IMR-90 (cell line): ENCODE data around the gene CYBRD1. TPM values are rescaled to one million over a fixed set of nuclear protein-coding genes. Genes with fewer than 3 reads are reported as not detected.

Experiments used
- ATAC-seq: fragments of 200-7000 bp; cut with Tn5 transposase; 2 replicates; pipeline ENCODE4 v1.9.1; 2020; ENCODE audit warnings: low read depth, mild to moderate bottlenecking, moderate library complexity
- BruUV-seq: library from RNA; stranded (reverse); fragments of 400-500 nt; replicated peaks from 2 replicates; lab custom pipeline; 2021; lab: Mats Ljungman, UMichigan
- CTCF ChIA-PET: fragments of 300-600 bp; formaldehyde crosslinking; extraction: SDS; loops from one replicate; lab custom pipeline; 2021; ENCODE audit warnings: antibody characterized with exemption; lab: Yijun Ruan, JAX
- POLR2A ChIA-PET: fragments of 300-600 bp; sonication (Branson Sonifier 250); formaldehyde crosslinking; loops from one replicate; lab custom pipeline; 2022; ENCODE audit warnings: antibody characterized with exemption; ENCODE audit not compliant: unreplicated experiment; lab: Charles Lee
- DNase-seq: peaks from one replicate; pipeline ENCODE4 v3.0.0; 2013
- H2AFZ ChIP-seq: replicated peaks from 2 replicates; pipeline ENCODE3; 2013; ENCODE audit warnings: low read length, mild to moderate bottlenecking; ENCODE audit not compliant: poor library complexity
- H2AK5ac ChIP-seq: 2 replicates; pipeline ENCODE4 v1.6.1; 2013; ENCODE audit warnings: low read depth, low read length, inconsistent platforms
- H2AK9ac ChIP-seq: replicated peaks from 2 replicates; pipeline ENCODE3; 2013; ENCODE audit warnings: mild to moderate bottlenecking, low read depth, low read length, moderate library complexity; ENCODE audit not compliant: poor library complexity
- H2BK120ac ChIP-seq: 2 replicates; pipeline ENCODE4 v1.6.1; 2013; ENCODE audit warnings: low read depth, low read length, inconsistent platforms
- H2BK15ac ChIP-seq: 3 replicates; pipeline ENCODE4 v1.6.1; 2013; ENCODE audit warnings: low read depth, low read length, inconsistent platforms
- H2BK20ac ChIP-seq: 2 replicates; pipeline ENCODE4 v1.6.1; 2013; ENCODE audit warnings: low read depth, mild to moderate bottlenecking, inconsistent platforms, low read length, moderate library complexity
- H2BK5ac ChIP-seq: 2 replicates; pipeline ENCODE4 v1.6.1; 2013; ENCODE audit warnings: mild to moderate bottlenecking, low read depth, low read length, inconsistent platforms; ENCODE audit not compliant: poor library complexity, severe bottlenecking
- H3K14ac ChIP-seq: replicated peaks from 2 replicates; pipeline ENCODE4 v1.6.1; 2013; ENCODE audit warnings: low read depth, low read length, inconsistent platforms
- H3K18ac ChIP-seq: 2 replicates; pipeline ENCODE4 v1.6.1; 2013; ENCODE audit warnings: low read depth, low read length, control low read depth
- H3K23ac ChIP-seq: 2 replicates; pipeline ENCODE4 v1.6.1; 2013; ENCODE audit warnings: low read depth, low read length, inconsistent platforms
- H3K27ac ChIP-seq: 2 replicates; pipeline ENCODE4 v1.5.1; 2013; ENCODE audit warnings: mild to moderate bottlenecking, control low read depth, low read length; ENCODE audit not compliant: insufficient read depth
- H3K27me3 ChIP-seq: 2 replicates; pipeline ENCODE4 v1.6.1; 2013; ENCODE audit warnings: low read length; ENCODE audit not compliant: control insufficient read depth, insufficient read depth
- H3K36me3 ChIP-seq: 2 replicates; pipeline ENCODE4 v1.6.1; 2013; ENCODE audit warnings: low read length, mixed read lengths; ENCODE audit not compliant: control insufficient read depth, insufficient read depth
- H3K4ac ChIP-seq: 2 replicates; pipeline ENCODE4 v1.6.1; 2013; ENCODE audit warnings: low read depth, low read length, inconsistent platforms
- H3K4me1 ChIP-seq: 2 replicates; pipeline ENCODE4 v1.6.1; 2013; ENCODE audit warnings: low read length, mixed read lengths; ENCODE audit not compliant: control insufficient read depth, insufficient read depth
- H3K4me2 ChIP-seq: 2 replicates; pipeline ENCODE4 v1.6.1; 2013; ENCODE audit warnings: low read depth, mild to moderate bottlenecking, control low read depth, low read length, moderate library complexity
- H3K4me3 ChIP-seq: 2 replicates; pipeline ENCODE4 v1.5.1; 2013; ENCODE audit warnings: low read depth, mild to moderate bottlenecking, control low read depth, low read length, moderate library complexity; ENCODE audit not compliant: insufficient read depth
- H3K56ac ChIP-seq: 2 replicates; pipeline ENCODE4 v1.6.1; 2013; ENCODE audit warnings: low read length, inconsistent platforms; ENCODE audit not compliant: insufficient read depth; ENCODE audit errors: extremely low read depth
- H3K79me1 ChIP-seq, 2 experiments: 2 replicates each; pipeline ENCODE4 v1.6.1; 2013; ENCODE audit warnings: low read length in 2 of 2, inconsistent platforms in 1 of 2, low read depth in 1 of 2
- H3K9ac ChIP-seq: 2 replicates; pipeline ENCODE4 v1.6.1; 2013; ENCODE audit warnings: low read depth, low read length, control low read depth
- H3K9me1 ChIP-seq: 2 replicates; pipeline ENCODE4 v1.6.1; 2013; ENCODE audit warnings: low read length, inconsistent platforms; ENCODE audit not compliant: insufficient read depth
- H3K9me3 ChIP-seq: 2 replicates; pipeline ENCODE4 v1.6.1; 2013; ENCODE audit warnings: low read length; ENCODE audit not compliant: control insufficient read depth, insufficient read depth
- H4K20me1 ChIP-seq: 2 replicates; pipeline ENCODE4 v1.6.1; 2013; ENCODE audit warnings: low read length, inconsistent platforms; ENCODE audit not compliant: insufficient read depth
- H4K5ac ChIP-seq: 2 replicates; pipeline ENCODE4 v1.6.1; 2013; ENCODE audit warnings: mild to moderate bottlenecking, low read depth, low read length, control low read depth
- H4K8ac ChIP-seq, 2 experiments: 2 replicates each; pipeline ENCODE4 v1.6.1; 2013; ENCODE audit warnings: low read depth in 2 of 2, low read length in 2 of 2, control low read depth in 1 of 2, inconsistent platforms in 1 of 2
- H4K91ac ChIP-seq: 2 replicates; pipeline ENCODE4 v1.6.1; 2013; ENCODE audit warnings: low read depth, low read length, inconsistent platforms; ENCODE audit not compliant: insufficient read depth
- BHLHE40 ChIP-seq: fragments of 150-350 bp; IDR thresholded peaks from 2 replicates; pipeline ENCODE4 v1.6.1; 2016; ENCODE audit warnings: mild to moderate bottlenecking, low read depth, low read length
- CEBPB ChIP-seq: IDR thresholded peaks from 2 replicates; pipeline ENCODE4 v1.6.1; 2012; ENCODE audit warnings: low read depth, low read length, improper control_type of control experiment
- CHD1 ChIP-seq: IDR thresholded peaks from 2 replicates; pipeline ENCODE4 v1.6.1; 2012; ENCODE audit warnings: low read depth, low read length, improper control_type of control experiment
- FOS ChIP-seq: fragments of 150-350 bp; IDR thresholded peaks from 2 replicates; pipeline ENCODE4 v1.6.1; 2016; ENCODE audit warnings: low read depth, low read length
- MAFK ChIP-seq: IDR thresholded peaks from 2 replicates; pipeline ENCODE4 v1.6.1; 2012; ENCODE audit warnings: low read depth, low read length, improper control_type of control experiment
- MAZ ChIP-seq: IDR thresholded peaks from 2 replicates; pipeline ENCODE4 v1.6.1; 2012; ENCODE audit warnings: low read depth, mild to moderate bottlenecking, low read length, improper control_type of control experiment, moderate library complexity, borderline replicate concordance
- MXI1 ChIP-seq: IDR thresholded peaks from 2 replicates; pipeline ENCODE4 v1.6.1; 2012; ENCODE audit warnings: low read depth, mild to moderate bottlenecking, low read length, moderate library complexity, borderline replicate concordance
- NFE2L2 ChIP-seq: fragments of 150-350 bp; IDR thresholded peaks from 2 replicates; pipeline ENCODE4 v1.6.1; 2016; ENCODE audit warnings: low read depth, mild to moderate bottlenecking, low read length
- POLR2A ChIP-seq: IDR thresholded peaks from 2 replicates; pipeline ENCODE4 v1.6.1; 2012; ENCODE audit warnings: mild to moderate bottlenecking, low read depth, low read length
- RAD21 ChIP-seq: IDR thresholded peaks from 2 replicates; pipeline ENCODE4 v1.6.1; 2012; ENCODE audit warnings: low read length, improper control_type of control experiment
- RCOR1 ChIP-seq: IDR thresholded peaks from 2 replicates; pipeline ENCODE4 v1.6.1; 2012; ENCODE audit warnings: mild to moderate bottlenecking, low read length, improper control_type of control experiment; ENCODE audit not compliant: insufficient replicate concordance
- RFX5 ChIP-seq: IDR thresholded peaks from 2 replicates; pipeline ENCODE4 v1.8.0; 2012; ENCODE audit warnings: low read depth, mild to moderate bottlenecking, low read length, moderate library complexity
- SMC3 ChIP-seq: fragments of 150-350 bp; IDR thresholded peaks from 2 replicates; pipeline ENCODE4 v1.6.1; 2016; ENCODE audit warnings: low read depth, mild to moderate bottlenecking, antibody characterized with exemption, low read length, moderate library complexity
- WGBS, 2 experiments: methylation state at CpG; one replicate each; pipeline versions ENCODE4 v1.1.5 to v1.1.7; 2013; ENCODE audit warnings: missing lambda C conversion rate in 2 of 2; ENCODE audit not compliant: insufficient read length in 1 of 2; ENCODE audit errors: extremely low coverage in 2 of 2; 5-methylcytosine and 5-hydroxymethylcytosine counted together
- dilution Hi-C: fragments of 300-500 bp; cut with HindIII; formaldehyde crosslinking; loops from one replicate; pipeline ENCODE4 v1.14.3; 2018; ENCODE audit warnings: low sequenced_read_pairs; ENCODE audit not compliant: unreplicated experiment
- in situ Hi-C: fragments of 300-500 bp; cut with MboI; formaldehyde crosslinking; loops from 3 replicates; pipeline ENCODE4 v1.14.3; 2019; ENCODE audit warnings: low sequenced_read_pairs, inconsistent platforms, mixed read lengths
- intact Hi-C: fragments of 100-400 bp; cut with micrococcal nuclease; formaldehyde crosslinking; loops from 2 replicates; pipeline ENCODE4 v1.10.0; 2022
- polyA plus RNA-seq, 3 experiments: library from polyadenylated mRNA; depleted of rRNA; stranded (reverse); fragments of >200 nt; gene quantifications; 2 replicates each; pipeline ENCODE4 v1.2.3, GENCODE V29; 2012; ENCODE audit warnings: low replicate concordance in 1 of 3
- total RNA-seq: library from RNA; depleted of rRNA; stranded (reverse); fragments of >200 nt; gene quantifications from 2 replicates; pipeline ENCODE4 v1.2.3, GENCODE V29; 2012
- TF ChIP-seq, protein P1 (sequence below): conservative IDR thresholded peaks from 2 replicates; pipeline ENCODE4 v1.5.1; 2012; ENCODE audit warnings: mild to moderate bottlenecking, low read depth, low read length, improper control_type of control experiment
- TF ChIP-seq, protein P2 (sequence below): fragments of 150-350 bp; IDR thresholded peaks from 2 replicates; pipeline ENCODE4 v1.6.1; 2016; ENCODE audit warnings: low read depth, mild to moderate bottlenecking, low read length, moderate library complexity, borderline replicate concordance
- TF ChIP-seq, protein P3 (sequence below): fragments of 150-350 bp; IDR thresholded peaks from 2 replicates; pipeline ENCODE4 v1.6.1; 2017; ENCODE audit warnings: mild to moderate bottlenecking, antibody characterized with exemption, low read length, low read depth

Gene CYBRD1
- total and polyA plus RNA-seq, 2 of the 4 experiments (the other 2 are of a cell fraction): 53.2 to 103 TPM

DNA sequence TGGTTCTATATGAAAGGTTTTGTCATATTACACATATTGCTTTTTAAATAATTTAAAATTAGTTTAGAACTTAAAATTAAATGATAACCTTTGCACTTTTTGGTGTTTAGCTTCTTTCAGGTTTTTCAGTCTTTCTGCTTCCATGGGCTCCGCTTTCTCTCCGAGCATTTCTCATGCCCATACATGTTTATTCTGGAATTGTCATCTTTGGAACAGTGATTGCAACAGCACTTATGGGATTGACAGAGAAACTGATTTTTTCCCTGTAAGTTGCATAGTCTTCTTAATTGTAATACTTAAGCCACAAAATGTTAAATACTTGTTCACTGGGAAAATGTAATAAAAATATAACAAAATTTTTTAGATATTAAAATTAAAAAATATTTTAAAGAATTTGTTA, 31.0 kb downstream of the CYBRD1 start:
- Histone ChIP-seq H3K56ac (no peak overlapping the region), H2AK9ac (no peak overlapping the region), H3K9me3 (no peaks in the 10 kb centered on the region), H3K36me3 (peaks cover 21% of the 10 kb centered on the region), H3K23ac (no peak overlapping the region), H2AK5ac (no peak overlapping the region), H3K4me3 (no peak overlapping the region), H4K8ac (no peak overlapping the region), H3K4ac (no peak overlapping the region), H2BK15ac (no peak overlapping the region), H3K4me2 (no peak overlapping the region), H3K18ac (no peak overlapping the region), H3K14ac (no peak overlapping the region), H3K4me1 (peaks cover 7% of the 10 kb centered on the region; the same call in 1 of the 2 replicates), H3K27ac (no peak overlapping the region), H3K9me1 (peaks cover 2% of the 10 kb centered on the region; the same call in 1 of the 2 replicates), H3K9ac (no peak overlapping the region), H2BK5ac (no peak overlapping the region), H2BK20ac (no peak overlapping the region), H3K79me1 (peaks cover 3 to 10% of the 10 kb centered on the region in 2 experiments; a peak in 1 of 4 replicates), H2BK120ac (no peak overlapping the region), H2AFZ (no peak overlapping the region), H3K27me3 (no peaks in the 10 kb centered on the region), H4K5ac (no peak overlapping the region), H4K20me1 (no peaks in the 10 kb centered on the region), H4K91ac (no peak overlapping the region)
- TF ChIP-seq, protein P1, sequence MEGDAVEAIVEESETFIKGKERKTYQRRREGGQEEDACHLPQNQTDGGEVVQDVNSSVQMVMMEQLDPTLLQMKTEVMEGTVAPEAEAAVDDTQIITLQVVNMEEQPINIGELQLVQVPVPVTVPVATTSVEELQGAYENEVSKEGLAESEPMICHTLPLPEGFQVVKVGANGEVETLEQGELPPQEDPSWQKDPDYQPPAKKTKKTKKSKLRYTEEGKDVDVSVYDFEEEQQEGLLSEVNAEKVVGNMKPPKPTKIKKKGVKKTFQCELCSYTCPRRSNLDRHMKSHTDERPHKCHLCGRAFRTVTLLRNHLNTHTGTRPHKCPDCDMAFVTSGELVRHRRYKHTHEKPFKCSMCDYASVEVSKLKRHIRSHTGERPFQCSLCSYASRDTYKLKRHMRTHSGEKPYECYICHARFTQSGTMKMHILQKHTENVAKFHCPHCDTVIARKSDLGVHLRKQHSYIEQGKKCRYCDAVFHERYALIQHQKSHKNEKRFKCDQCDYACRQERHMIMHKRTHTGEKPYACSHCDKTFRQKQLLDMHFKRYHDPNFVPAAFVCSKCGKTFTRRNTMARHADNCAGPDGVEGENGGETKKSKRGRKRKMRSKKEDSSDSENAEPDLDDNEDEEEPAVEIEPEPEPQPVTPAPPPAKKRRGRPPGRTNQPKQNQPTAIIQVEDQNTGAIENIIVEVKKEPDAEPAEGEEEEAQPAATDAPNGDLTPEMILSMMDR: no peak
- TF ChIP-seq RAD21 (no peak), RFX5 (no peak), BHLHE40 (no peak), POLR2A (no peak), MAFK (no peak), MXI1 (no peak), MAZ (no peak), RCOR1 (no peak), CHD1 (no peak), FOS (no peak), CEBPB (no peak), SMC3 (no peak), NFE2L2 (no peak)
- TF ChIP-seq, protein P2, sequence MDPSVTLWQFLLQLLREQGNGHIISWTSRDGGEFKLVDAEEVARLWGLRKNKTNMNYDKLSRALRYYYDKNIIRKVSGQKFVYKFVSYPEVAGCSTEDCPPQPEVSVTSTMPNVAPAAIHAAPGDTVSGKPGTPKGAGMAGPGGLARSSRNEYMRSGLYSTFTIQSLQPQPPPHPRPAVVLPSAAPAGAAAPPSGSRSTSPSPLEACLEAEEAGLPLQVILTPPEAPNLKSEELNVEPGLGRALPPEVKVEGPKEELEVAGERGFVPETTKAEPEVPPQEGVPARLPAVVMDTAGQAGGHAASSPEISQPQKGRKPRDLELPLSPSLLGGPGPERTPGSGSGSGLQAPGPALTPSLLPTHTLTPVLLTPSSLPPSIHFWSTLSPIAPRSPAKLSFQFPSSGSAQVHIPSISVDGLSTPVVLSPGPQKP: no peak
- TF ChIP-seq, protein P3, sequence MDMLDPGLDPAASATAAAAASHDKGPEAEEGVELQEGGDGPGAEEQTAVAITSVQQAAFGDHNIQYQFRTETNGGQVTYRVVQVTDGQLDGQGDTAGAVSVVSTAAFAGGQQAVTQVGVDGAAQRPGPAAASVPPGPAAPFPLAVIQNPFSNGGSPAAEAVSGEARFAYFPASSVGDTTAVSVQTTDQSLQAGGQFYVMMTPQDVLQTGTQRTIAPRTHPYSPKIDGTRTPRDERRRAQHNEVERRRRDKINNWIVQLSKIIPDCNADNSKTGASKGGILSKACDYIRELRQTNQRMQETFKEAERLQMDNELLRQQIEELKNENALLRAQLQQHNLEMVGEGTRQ: no peak
- CTCF ChIA-PET: no interaction called here
- WGBS, 2 experiments: no CpG with 5 or more reads among the region's 2 CpGs
- DNase-seq: no peak
- in situ Hi-C loops (no loop called here), dilution Hi-C loops (no loop called here), intact Hi-C loops (no loop called here)
- POLR2A ChIA-PET: no interaction called here
- no TSS peak for BruUV-seq
- ATAC-seq: no peak
